Hematopoietic multipotent progenitor cell treated with erythropoietin and hydrocortisone succinate and interleukin-3 and kit ligand, for 6 days (in vitro differentiated cells): ENCODE measurements around the gene TBC1D21.

Experiments used
- DNase-seq: peaks from one replicate; pipeline ENCODE4 v3.0.0-alpha.2; 2015

TBC1D21 gene

GRCh38 chr15:73873456-73873855, at the start of gene TBC1D21:
TSS of gene TBC1D21 (plus strand) at chr15:73873564. CDS start at chr15:73873710, 146 bp downstream.
- no peak for DNase-seq

- DNase-seq = no peak
Observed at GRCh38 chr15:73826711-73827251, 46.6 kb upstream of the TBC1D21 start.

GRCh38 chr15:73829523-73829922, 43.8 kb upstream of the TBC1D21 start:
- no peak for DNase-seq

- no peak for DNase-seq
Observed at GRCh38 chr15:73832657-73833056, 40.7 kb upstream of the TBC1D21 start.

- no peak for DNase-seq
Observed at GRCh38 chr15:73836845-73837244, 36.5 kb upstream of the TBC1D21 start.

GRCh38 chr15:73838831-73839426, 34.4 kb upstream of the TBC1D21 start:
- DNase-seq = no peak

GRCh38 chr15:73839699-73840377, 33.5 kb upstream of the TBC1D21 start:
- DNase-seq = no peak

GRCh38 chr15:73840771-73841170, 32.6 kb upstream of the TBC1D21 start:
- DNase-seq = no peak

- no peak for DNase-seq
Observed at GRCh38 chr15:73841756-73842725, 31.3 kb upstream of the TBC1D21 start.

- no peak for DNase-seq
Observed at GRCh38 chr15:73843787-73844186, 29.6 kb upstream of the TBC1D21 start.

- no peak for DNase-seq
Observed at GRCh38 chr15:73844356-73844755, 29.0 kb upstream of the TBC1D21 start.

- DNase-seq = no peak
Observed at GRCh38 chr15:73845507-73845906, 27.9 kb upstream of the TBC1D21 start.

GRCh38 chr15:73845907-73846306, 27.5 kb upstream of the TBC1D21 start:
- no peak for DNase-seq

GRCh38 chr15:73849641-73850040, 23.7 kb upstream of the TBC1D21 start:
- DNase-seq = no peak

GRCh38 chr15:73850228-73850627, 23.1 kb upstream of the TBC1D21 start:
- DNase-seq = no peak

- DNase-seq = peak; percentile 84
Observed at GRCh38 chr15:73851689-73852088, 21.7 kb upstream of the TBC1D21 start.

- DNase-seq = no peak
Observed at GRCh38 chr15:73852507-73852906, 20.9 kb upstream of the TBC1D21 start.

GRCh38 chr15:73854265-73854664, 19.1 kb upstream of the TBC1D21 start:
- no peak for DNase-seq

GRCh38 chr15:73856458-73857192, 16.7 kb upstream of the TBC1D21 start:
- DNase-seq = no peak

- no peak for DNase-seq
Observed at GRCh38 chr15:73857193-73857920, 16.0 kb upstream of the TBC1D21 start.

GRCh38 chr15:73858062-73858461, 15.3 kb upstream of the TBC1D21 start:
- no peak for DNase-seq

GRCh38 chr15:73862276-73862675, 11.1 kb upstream of the TBC1D21 start:
- no peak for DNase-seq
